Measurements from ENCODE around the gene GALNT9. TPM values are rescaled to one million over a fixed set of nuclear protein-coding genes. Genes with fewer than 3 reads are reported as not detected.

The GALNT9 gene
- total RNA-seq, 6 experiments from 2014 or later, result not detected

GRCh38 chr12:132215299-132215989 is 113.9 kb downstream of the GALNT9 start:
- no peak for DNase-seq
- Mint-ChIP-seq H3K4me1 (ENCODE audit: low read depth) (no peaks in the 10 kb centered on the region), H3K9me3 (peaks cover 30% of the 10 kb centered on the region), H3K36me3 (ENCODE audit: low read depth) (peaks cover 5% of the 10 kb centered on the region; the same call in 1 of the 2 replicates), H3K4me3 (no peak overlapping the region), H3K27me3 (ENCODE audit: insufficient read depth) (peaks cover 24% of the 10 kb centered on the region), H3K27ac (no peak overlapping the region)
- no peak for TF ChIP-seq CTCF (IDR thresholded peaks at IDR 0.05)

- DNase-seq, result no peak
- Mint-ChIP-seq H3K4me1 (ENCODE audit: low read depth) (no peaks in the 10 kb centered on the region), H3K27me3 (ENCODE audit: insufficient read depth) (peaks cover 18% of the 10 kb centered on the region), H3K4me3 (no peak overlapping the region), H3K27ac (no peak overlapping the region), H3K36me3 (ENCODE audit: low read depth) (peaks cover 5% of the 10 kb centered on the region; the same call in 1 of the 2 replicates), H3K9me3 (peaks cover 30% of the 10 kb centered on the region)
- TF ChIP-seq CTCF (IDR thresholded peaks at IDR 0.05), result no peak
Measured at GRCh38 chr12:132214891-132215290, 114.5 kb downstream of the GALNT9 start.

- Mint-ChIP-seq H3K9me3 (peaks cover 33% of the 10 kb centered on the region), H3K4me3 (no peak overlapping the region), H3K4me1 (ENCODE audit: low read depth) (no peaks in the 10 kb centered on the region), H3K27me3 (ENCODE audit: insufficient read depth) (peaks cover 19% of the 10 kb centered on the region), H3K27ac (no peak overlapping the region), H3K36me3 (ENCODE audit: low read depth) (peaks cover 5% of the 10 kb centered on the region; the same call in 1 of the 2 replicates)
- TF ChIP-seq CTCF (IDR thresholded peaks at IDR 0.05), result no peak
- no peak for DNase-seq
Measured at GRCh38 chr12:132214161-132214476, 115.3 kb downstream of the GALNT9 start.

- Mint-ChIP-seq H3K4me1 (ENCODE audit: low read depth) (no peaks in the 10 kb centered on the region), H3K4me3 (no peak overlapping the region), H3K27ac (no peak overlapping the region), H3K36me3 (ENCODE audit: low read depth) (peaks cover 5% of the 10 kb centered on the region; the same call in 1 of the 2 replicates), H3K27me3 (ENCODE audit: insufficient read depth) (peaks cover 23% of the 10 kb centered on the region), H3K9me3 (peaks cover 38% of the 10 kb centered on the region)
- no peak for TF ChIP-seq CTCF (IDR thresholded peaks at IDR 0.05)
- DNase-seq, result no peak
Measured at GRCh38 chr12:132213359-132214160, 115.8 kb downstream of the GALNT9 start.

- Mint-ChIP-seq H3K27me3 (ENCODE audit: insufficient read depth) (peaks cover 26% of the 10 kb centered on the region), H3K27ac (no peak overlapping the region), H3K9me3 (peaks cover 38% of the 10 kb centered on the region), H3K36me3 (ENCODE audit: low read depth) (peaks cover 5% of the 10 kb centered on the region; the same call in 1 of the 2 replicates), H3K4me3 (no peak overlapping the region), H3K4me1 (ENCODE audit: low read depth) (no peaks in the 10 kb centered on the region)
- no peak for DNase-seq
- no peak for TF ChIP-seq CTCF (IDR thresholded peaks at IDR 0.05)
Measured at GRCh38 chr12:132211816-132212215, 117.6 kb downstream of the GALNT9 start.
